Ascending aorta (tissue), 2 donors: Measurements from ENCODE around the gene B3GNT2. TPM values are rescaled to one million over a fixed set of nuclear protein-coding genes. Genes with fewer than 3 reads are reported as not detected.

Experiments
- DNase-seq, 2 donors: peaks; one replicate each; pipeline ENCODE4 v3.0.0-alpha.2; 2019; ENCODE audit warnings: low spot score in 2 of 2
- H3K27ac ChIP-seq, 2 donors: fragments of 200-600 bp; sonication (generic); one replicate each; pipeline ENCODE4 v1.5.1; 2016 to 2017; ENCODE audit warnings: mild to moderate bottlenecking in 1 of 2
- H3K27me3 ChIP-seq: fragments of 200-600 bp; sonication (generic); one replicate; pipeline ENCODE4 v1.5.1; 2017
- H3K36me3 ChIP-seq, 2 donors: fragments of 200-600 bp; sonication (generic); one replicate each; pipeline ENCODE4 v1.5.1; 2016
- H3K4me1 ChIP-seq, 2 donors: fragments of 200-600 bp; sonication (generic); one replicate each; pipeline ENCODE4 v1.5.1; 2016 to 2017; ENCODE audit warnings: mild to moderate bottlenecking in 1 of 2
- H3K4me3 ChIP-seq, 2 donors: fragments of 200-600 bp; sonication (generic); one replicate each; pipeline ENCODE4 v1.5.1; 2016 to 2017; ENCODE audit warnings: mild to moderate bottlenecking in 1 of 2
- H3K9me3 ChIP-seq, 2 donors: fragments of 200-600 bp; sonication (generic); one replicate each; pipeline ENCODE4 v1.5.1; 2016
- CTCF ChIP-seq, 3 experiments: fragments of 200-600 bp in 2 of 3; fragments of 450-650 bp in 1 of 3; sonication (generic) in 2 of 3; IDR thresholded peaks; one replicate each; pipeline ENCODE4 v1.5.1; 2016 to 2019; ENCODE audit warnings: antibody characterized with exemption in 3 of 3, mild to moderate bottlenecking in 1 of 3, moderate library complexity in 1 of 3
- intact Hi-C: fragments of 100-400 bp; cut with DNase I; formaldehyde crosslinking; loops from one replicate; pipeline ENCODE4 v1.15.1; 2023
- total RNA-seq: library from RNA; depleted of rRNA; stranded (reverse); fragments of >200 nt; gene quantifications from one replicate; pipeline ENCODE4 v1.1.0, GENCODE V29; 2016

Gene B3GNT2
- total RNA-seq, 1 donor from 2014 or later, result 15.2 TPM

DNA sequence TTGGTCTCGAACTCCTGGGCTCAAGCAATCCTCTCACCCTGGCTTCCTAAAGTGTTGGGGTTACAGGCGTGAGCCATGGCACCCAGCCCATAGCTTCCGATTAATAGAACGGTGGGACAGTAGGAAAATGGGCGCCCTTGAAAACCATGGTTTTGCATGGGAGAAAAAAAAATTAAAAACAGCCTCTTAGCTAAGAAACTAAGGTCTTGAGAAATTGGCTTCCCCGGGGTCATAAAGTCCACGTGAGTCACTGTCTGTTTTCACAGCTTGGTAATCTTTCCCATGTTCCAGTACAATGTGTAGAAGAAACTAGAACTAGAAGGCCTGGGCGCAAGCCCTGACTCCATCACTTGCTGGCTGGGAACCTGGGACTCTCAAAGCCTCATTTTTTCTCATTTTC is 20.7 kb downstream of the B3GNT2 start:
- H3K4me1 ChIP-seq, result peaks cover 0 to 32% of the 10 kb centered on the region in 2 donors
- peak overlapping the region; percentile 63 to 64 for H3K27ac ChIP-seq
- DNase-seq, result peak in 1 of 2 donors; percentile 79
- H3K9me3 ChIP-seq, result no peaks in the 10 kb centered on the region
- intact Hi-C loops, result no loop called here
- TF ChIP-seq CTCF (IDR thresholded peaks at IDR 0.05), result no peak
- no peaks in the 10 kb centered on the region for H3K27me3 ChIP-seq
- no peaks in the 10 kb centered on the region for H3K36me3 ChIP-seq
- H3K4me3 ChIP-seq, result no peak overlapping the region

GRCh38 chr2:62217421-62217820 is 21.5 kb downstream of the B3GNT2 start:
- Histone ChIP-seq H3K27ac (peak overlapping the region; percentile 63 to 64), H3K4me3 (no peak overlapping the region), H3K9me3 (no peaks in the 10 kb centered on the region), H3K36me3 (no peaks in the 10 kb centered on the region), H3K4me1 (peaks cover 0 to 32% of the 10 kb centered on the region in 2 donors), H3K27me3 (no peaks in the 10 kb centered on the region)
- peak in 1 of 2 donors; percentile 60 for DNase-seq
- intact Hi-C loops, result no loop called here
- TF ChIP-seq CTCF (IDR thresholded peaks at IDR 0.05), result no peak

DNA sequence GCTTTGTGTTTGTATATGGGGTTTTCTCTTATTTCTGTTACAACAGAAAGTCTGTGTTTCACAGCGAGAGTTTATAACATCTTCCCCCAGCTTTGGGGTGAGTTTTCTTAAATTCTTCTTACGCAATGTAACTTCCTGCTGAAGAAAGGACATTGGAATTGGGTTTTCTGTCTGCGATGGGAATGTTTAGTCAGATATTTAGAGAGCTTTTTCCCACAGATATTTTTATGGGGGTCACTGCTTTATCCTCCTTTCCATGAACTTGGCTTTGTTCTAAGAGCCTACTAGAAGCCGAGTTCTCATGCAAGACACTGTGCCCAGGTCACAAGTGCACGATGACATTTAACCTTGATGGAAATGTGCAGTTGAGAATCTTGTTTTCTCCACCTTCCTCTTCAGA is 22.1 kb downstream of the B3GNT2 start:
- peak overlapping the region; percentile 63 to 64 for H3K27ac ChIP-seq
- H3K36me3 ChIP-seq, result no peaks in the 10 kb centered on the region
- TF ChIP-seq CTCF (IDR thresholded peaks at IDR 0.05), result no peak
- no peaks in the 10 kb centered on the region for H3K27me3 ChIP-seq
- peak in 1 of 2 donors; percentile 12 for DNase-seq
- no peak overlapping the region for H3K4me3 ChIP-seq
- peaks cover 0 to 32% of the 10 kb centered on the region in 2 donors for H3K4me1 ChIP-seq
- intact Hi-C loops, result no loop called here
- H3K9me3 ChIP-seq, result no peaks in the 10 kb centered on the region

DNA sequence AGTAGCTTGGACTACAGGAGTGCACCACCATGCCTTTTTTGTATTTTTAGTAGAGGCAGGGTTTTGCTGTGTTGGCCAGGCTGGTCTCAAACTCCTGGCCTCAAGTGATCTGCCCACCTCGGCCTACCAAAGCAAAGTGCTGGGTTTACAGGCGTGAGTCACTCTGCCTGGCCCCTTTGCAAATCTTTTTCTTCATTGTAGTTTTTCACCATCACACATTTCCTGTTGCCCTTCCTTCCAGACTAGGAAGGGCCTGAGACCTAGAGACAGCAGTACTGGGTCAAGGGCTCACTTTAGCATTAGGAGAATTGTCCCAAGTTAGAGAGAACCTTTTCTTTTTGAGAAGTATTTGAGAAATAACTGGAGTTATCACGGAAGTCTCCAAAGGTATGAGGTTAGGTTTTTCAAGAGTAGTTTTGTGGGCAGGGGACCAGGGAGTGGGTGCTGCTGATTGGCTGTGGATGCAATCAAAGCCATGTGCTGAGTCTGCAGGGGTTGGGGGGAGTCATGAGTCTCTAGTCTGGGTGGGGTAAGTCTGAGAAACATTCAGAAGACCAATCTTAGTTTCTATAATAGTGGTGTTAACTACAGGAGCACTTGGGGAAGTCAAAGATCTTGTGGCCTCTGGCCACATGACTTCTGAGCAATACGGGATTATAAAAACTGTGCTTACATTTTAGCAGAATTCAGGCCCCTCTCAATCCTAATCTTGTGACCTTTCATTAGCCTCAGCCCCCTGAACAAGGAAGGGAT is 23.7 kb downstream of the B3GNT2 start:
- intact Hi-C loops, result no loop called here
- no peak for TF ChIP-seq CTCF (IDR thresholded peaks at IDR 0.05)
- Histone ChIP-seq H3K27me3 (no peaks in the 10 kb centered on the region), H3K36me3 (no peaks in the 10 kb centered on the region), H3K27ac (peak overlapping the region; percentile 13 to 41), H3K9me3 (no peaks in the 10 kb centered on the region), H3K4me1 (peaks cover 0 to 32% of the 10 kb centered on the region in 2 donors), H3K4me3 (no peak overlapping the region)
- DNase-seq, result peak in 1 of 2 donors; percentile 47

GRCh38 chr2:62221141-62221540 is 25.2 kb downstream of the B3GNT2 start:
- no peak for TF ChIP-seq CTCF (IDR thresholded peaks at IDR 0.05)
- intact Hi-C loops, result no loop called here
- DNase-seq, result peak in 1 of 2 donors; percentile 9
- peaks cover 0 to 13% of the 10 kb centered on the region in 2 donors for H3K36me3 ChIP-seq
- no peaks in the 10 kb centered on the region for H3K27me3 ChIP-seq
- peaks cover 0 to 23% of the 10 kb centered on the region in 2 donors for H3K4me1 ChIP-seq
- no peak overlapping the region for H3K4me3 ChIP-seq
- H3K27ac ChIP-seq, result peak overlapping the region in 1 of 2 donors; percentile 20
- no peaks in the 10 kb centered on the region for H3K9me3 ChIP-seq
